Suppressor macrophage (primary cell): Measurements from ENCODE around the gene AGAP3.

Source experiments
- DNase-seq, 4 experiments: peaks; one replicate each; pipeline ENCODE4 v3.0.0-alpha.2; 2020 to 2022

The AGAP3 gene

GRCh38 chr7:151074817-151075661 lies 11.2 kb upstream of the AGAP3 start:
- no peak for DNase-seq

GRCh38 chr7:151075662-151075971 lies 10.7 kb upstream of the AGAP3 start:
- DNase-seq = no peak

- no peak for DNase-seq
Measured at GRCh38 chr7:151075978-151076426, 10.3 kb upstream of the AGAP3 start.

DNA sequence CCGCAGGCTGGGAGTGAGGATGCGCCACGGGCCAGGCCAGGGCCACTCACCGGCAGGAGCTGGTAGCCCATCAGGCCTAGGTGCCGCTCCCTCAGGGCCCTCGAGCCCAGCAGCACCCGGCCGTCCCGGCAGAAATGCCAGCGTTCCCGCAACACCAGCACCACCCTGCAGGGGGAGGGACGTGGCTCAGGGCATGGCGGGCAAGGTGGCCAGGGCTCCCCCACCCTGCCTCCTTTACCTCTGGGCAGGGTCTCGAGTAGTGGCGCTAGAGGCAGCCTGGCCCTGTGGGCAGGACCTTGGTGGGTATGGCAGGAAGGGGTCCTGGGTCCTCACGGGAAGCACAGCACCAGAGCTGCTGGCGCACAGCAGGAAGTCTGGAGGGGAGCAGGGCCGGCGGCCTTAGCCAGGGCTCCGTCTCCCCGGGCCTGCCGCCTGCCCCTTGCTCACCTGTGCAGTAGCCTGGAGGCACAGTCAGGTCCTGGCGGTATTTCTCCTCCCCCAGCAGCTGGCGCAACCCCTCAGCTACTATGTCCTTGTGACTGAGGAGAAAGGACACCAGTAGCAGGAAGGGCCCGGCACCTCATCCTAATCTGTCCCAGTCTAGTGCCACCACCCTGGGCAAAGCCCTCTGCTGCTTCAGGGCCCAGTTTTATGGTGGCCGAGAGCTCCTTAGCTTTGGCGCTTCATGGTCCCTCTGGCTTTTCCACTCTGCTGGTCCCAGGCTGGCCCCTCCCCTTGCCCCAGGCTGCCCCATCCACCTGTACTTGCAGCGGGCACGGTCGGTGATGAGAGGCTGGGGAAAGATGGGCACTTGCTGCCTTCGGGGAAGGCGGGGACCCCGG lies 9.2 kb upstream of the AGAP3 start:
- DNase-seq = peak in 3 of 4 experiments; percentile 25 to 56 (median 39)

DNA sequence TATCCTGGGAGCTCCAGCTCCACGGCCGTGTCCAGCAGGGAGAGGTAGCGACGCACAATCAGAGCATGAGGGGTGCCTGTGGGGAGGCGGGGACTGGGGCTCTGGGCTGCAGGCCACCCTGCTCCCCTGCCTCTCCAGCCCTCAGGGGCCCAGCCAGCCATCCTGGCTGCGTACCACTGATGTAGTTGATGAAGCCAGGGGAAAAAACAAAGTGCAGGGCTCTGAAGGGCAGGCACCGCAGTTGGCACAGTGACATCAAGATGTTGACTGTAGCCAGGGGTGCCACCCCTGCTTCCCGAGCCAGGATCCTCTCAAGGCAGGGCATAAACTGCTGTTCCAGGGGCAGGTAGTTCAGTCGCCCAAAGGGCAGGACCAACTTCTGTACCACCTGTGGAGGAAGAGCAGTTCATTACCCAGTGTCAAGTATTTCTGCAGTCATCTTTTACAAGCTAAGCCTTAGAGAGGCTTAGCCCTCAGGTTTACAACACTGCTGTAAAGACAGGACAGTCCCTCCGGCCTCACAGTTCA lies 8.5 kb upstream of the AGAP3 start:
- no peak for DNase-seq

- no peak for DNase-seq
Measured at GRCh38 chr7:151078233-151079040, 7.8 kb upstream of the AGAP3 start.

- DNase-seq = no peak
Measured at GRCh38 chr7:151079199-151079910, 6.9 kb upstream of the AGAP3 start.

- DNase-seq = peak; percentile 21 to 45 (median 34)
Measured at GRCh38 chr7:151080067-151080521, 6.2 kb upstream of the AGAP3 start.

GRCh38 chr7:151080522-151081169 lies 5.6 kb upstream of the AGAP3 start, which contains the start of gene FASTK:
FASTK (minus strand) TSS chr7:151080809; CDS start chr7:151080766, 43 bp downstream.
- DNase-seq = peak; percentile 94 to 97 (median 96)

DNA sequence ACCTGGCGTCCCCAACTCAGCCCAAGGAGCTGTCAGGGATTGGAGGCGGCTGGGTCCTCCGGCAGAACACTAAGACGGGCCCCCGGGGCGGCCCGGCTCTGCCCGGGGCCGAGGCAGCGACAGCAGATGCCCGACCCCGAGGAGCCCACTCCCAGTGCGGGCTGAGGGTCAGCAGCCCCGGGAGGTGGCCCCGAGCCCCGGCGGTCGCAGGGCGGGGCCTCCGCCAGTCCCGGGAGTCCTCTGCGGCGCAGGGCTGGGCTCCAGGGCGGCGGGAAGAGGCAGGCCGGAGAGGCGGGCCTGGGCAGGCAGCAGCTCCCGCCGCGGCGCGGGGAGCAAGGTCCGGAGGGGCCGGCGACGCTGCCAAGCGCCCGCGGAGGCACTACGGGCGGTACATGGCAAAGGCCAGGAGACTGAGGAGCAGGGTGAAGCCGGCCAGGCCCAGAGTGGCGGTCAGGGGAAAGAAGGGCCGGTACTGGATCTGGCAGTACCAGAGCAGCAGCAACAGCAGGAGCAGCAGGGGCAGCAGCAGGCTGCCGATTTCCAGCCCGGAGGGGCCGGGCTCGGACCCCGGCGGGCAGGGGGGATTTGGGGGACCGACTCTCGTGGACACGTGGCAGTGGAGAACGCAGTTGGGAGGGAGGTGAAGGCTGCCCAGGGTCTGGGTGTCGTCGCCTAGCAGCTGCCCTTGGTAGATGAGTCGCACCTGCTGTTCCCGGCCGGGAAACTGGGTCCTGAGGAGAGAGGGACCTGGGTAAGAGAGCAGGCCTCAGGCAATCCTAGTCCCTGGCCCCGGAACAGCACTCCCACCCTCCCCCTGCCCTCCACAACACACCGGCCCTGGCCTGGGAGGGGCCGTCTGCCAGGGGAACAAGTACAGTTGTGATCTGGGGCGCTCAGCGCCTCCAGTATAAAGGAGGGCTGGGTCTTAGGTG lies 4.8 kb upstream of the AGAP3 start:
- DNase-seq = no peak

DNA sequence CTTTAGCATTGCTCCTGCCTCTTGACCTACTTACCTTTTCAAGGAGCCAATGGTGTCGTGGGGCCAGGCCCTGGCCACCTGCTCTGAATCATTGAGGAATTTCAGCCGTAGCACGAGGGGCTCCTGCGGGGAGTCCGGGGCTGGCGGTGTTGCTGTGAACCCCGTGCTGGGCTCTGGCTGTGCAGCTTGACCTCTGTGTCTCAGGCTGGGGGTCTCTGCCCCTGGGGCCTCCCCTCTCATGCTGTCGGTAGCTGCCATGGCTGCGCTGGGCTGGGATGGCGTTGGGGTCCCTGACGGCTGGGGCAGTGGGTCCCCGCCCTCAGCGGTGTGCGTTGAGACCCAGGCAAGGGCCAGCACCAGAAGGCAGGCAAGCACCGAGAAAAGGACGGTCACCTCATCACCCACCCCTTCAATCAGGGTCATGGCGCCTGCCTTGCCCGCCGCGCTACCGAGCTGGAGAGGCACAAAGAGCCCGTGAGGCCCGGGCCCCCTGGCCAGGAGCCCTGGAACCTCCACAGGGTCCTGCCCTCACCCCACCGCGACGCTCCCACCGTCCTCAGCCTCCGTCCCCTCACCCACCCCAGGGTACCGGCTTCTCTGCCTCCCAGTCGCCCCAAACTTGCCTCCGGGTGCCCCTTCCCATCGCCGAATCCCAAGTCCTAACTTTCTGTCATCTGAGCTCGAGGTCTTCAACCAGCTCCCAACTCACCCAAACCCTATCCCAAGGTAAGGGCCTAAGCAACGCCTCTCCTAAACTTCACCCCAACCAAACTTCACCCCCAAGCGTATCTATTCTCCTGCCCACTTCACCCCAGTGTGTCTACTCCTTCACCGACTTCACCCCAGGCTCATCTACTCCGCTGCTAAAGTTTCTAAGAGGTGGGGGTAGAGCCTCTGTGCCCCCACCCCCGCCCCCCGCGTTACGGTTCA lies 3.9 kb upstream of the AGAP3 start:
- DNase-seq = no peak

DNA sequence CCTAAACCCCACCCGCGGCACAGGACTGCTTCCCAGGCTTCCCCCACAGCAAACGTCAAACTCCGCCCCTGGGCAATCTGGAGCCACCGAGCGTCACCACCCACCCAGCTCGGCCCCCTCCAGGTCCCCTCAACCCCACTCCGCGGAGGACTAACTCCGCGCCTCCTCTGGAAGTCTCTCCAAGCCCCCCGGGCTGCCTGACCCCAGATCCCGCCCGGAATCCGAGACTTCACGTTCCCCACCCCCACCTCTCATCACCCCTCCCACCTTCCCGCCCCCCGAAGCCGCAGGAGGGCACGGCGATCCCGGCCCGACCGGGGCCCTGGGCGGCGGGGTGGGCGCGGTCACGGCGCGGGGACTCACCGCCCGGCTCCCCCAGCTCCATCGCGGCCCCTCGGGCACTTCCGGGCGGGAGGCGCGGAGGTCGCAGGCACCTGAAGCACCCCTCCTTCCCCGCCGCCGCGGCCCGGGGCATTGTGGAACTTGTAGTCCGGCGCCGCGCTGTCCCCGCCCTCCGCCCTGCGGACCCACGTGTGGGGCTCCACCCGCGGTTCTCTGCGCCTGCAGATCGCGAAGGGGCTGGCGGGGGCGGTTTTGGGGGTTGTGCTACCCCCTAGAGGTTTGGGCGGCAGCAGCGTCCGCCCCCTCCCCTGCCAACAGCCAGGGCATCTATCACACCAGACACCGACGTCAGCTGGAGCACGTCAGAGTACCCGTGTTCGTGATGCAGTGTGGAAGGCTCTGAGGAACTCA lies 3.0 kb upstream of the AGAP3 start, which contains the start of gene TMUB1:
TMUB1 (minus strand) TSS at position 423 of the 753 bp plus-strand sequence. CDS start 930 bp downstream, outside the sequence.
- DNase-seq = peak; percentile 78 to 92 (median 85)

- DNase-seq = no peak
Measured at GRCh38 chr7:151083824-151084160, 2.5 kb upstream of the AGAP3 start.

DNA sequence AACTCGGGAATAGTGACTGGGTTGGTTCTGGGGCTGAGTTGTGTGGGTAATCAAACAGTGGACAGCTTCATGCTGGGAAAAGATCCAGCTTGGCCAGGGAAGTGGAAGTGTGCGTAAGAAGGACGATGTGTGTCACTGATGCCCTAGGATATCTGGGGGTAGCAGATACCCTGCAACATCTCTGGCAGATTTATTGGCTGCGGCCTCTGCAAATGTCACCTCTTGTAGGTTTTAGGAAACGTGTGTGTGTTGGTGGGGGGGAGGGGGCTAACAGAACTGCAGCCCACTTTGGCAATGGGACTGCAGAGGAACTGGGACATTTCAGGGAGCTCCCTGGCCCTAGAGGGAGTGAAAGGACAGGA lies 965 bp upstream of the AGAP3 start:
- DNase-seq = no peak

DNA sequence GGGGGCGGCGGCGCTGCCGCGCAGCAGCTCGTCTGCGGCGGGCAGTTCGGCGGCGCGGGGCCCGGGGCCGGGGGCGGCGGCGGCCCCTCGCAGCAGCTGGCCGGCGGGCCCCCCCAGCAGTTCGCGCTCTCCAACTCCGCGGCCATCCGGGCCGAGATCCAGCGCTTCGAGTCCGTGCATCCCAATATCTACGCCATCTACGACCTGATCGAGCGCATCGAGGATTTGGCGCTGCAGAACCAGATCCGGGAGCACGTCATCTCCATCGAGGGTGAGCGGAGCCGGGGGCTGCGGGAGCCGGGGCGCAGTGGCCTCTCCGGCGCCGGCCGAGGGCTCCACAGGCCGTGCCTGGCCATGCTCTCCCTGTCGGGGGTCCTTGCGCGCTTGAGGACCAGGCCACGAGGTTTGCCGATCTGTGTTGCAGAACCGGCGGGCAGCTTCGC lies 548 bp downstream of the AGAP3 start:
- DNase-seq = peak; percentile 33 to 48 (median 42)

DNA sequence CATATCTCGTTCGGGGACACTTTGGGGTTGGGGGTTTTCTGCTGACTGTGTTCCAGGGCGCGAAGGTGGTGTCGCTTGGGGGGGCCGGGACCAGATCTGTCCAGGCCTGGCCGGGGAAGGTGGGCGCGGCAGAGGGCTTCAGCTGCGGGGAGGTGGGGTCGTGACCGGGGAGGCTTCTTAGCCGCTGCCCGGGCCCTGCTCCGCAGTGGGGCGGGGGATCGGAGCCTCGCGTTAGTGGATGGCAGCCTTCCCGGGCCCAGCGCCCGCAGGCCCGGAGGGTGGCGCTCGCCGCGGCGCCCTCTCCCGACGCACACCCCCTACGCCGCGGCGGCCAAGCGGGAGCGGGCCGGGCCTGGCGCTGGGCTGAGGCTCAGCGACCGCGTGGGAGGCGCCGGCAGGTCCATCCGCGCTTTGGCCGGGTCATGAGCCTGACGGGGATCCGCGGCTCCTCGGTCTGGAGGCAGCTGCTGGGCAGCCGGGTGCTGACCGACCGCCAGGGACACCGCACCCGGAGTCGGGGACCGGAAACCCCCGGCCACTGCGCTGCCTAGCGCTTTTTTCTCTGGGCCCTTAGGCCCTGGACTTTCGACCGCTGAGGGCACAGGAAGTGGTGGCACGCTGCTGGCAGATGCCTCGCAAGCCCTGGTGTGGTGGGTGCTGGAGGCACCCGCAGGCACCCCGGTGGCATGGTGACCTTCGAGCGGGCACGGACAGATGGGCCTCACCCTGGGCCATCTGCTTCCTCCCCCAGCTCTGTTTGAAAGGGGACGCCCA lies 1.2 kb downstream of the AGAP3 start:
- DNase-seq = peak; percentile 57 to 86 (median 78)
